A549 (cell line): ENCODE measurements around the gene FRS2.
A peak's percentile ranks its signal among the peaks of the same experiment; 100 is the strongest.

Source experiments
- BHLHE40 ChIP-seq: IDR thresholded peaks from 2 replicates; pipeline ENCODE4 v1.6.1; 2012; ENCODE audit warnings: low read depth, low read length, inconsistent platforms
- CEBPB ChIP-seq, 2 experiments: fragments of >200 bp in 1 of 2; sonication (Bioruptor Twin) in 1 of 2; formaldehyde crosslinking in 1 of 2; IDR thresholded peaks; 2 replicates each; pipeline ENCODE4 v1.6.1; 2012 to 2016
- CTCF ChIP-seq: fragments of >200 bp; sonication (Bioruptor Twin); formaldehyde crosslinking; IDR thresholded peaks from 3 replicates; pipeline ENCODE4 v1.5.1; 2016
- EP300 ChIP-seq, 2 experiments: fragments of >200 bp; sonication (Bioruptor Twin); formaldehyde crosslinking; IDR thresholded peaks; 2 replicates in 1 of 2; 3 replicates in 1 of 2; pipeline ENCODE4 v1.6.1; 2016 to 2017
- RAD21 ChIP-seq, 2 experiments: fragments of >200 bp in 1 of 2; sonication (Bioruptor Twin) in 1 of 2; formaldehyde crosslinking in 1 of 2; IDR thresholded peaks in 1 of 2; conservative IDR thresholded peaks in 1 of 2; 2 replicates in 1 of 2; 3 replicates in 1 of 2; pipeline ENCODE4 v1.6.1; 2012 to 2018; ENCODE audit warnings: inconsistent platforms in 1 of 2
- REST ChIP-seq: fragments of 200-600 bp; sonication (generic); IDR thresholded peaks from 2 replicates; pipeline ENCODE4 v1.6.1; 2016; ENCODE audit warnings: antibody characterized with exemption, mild to moderate bottlenecking, moderate library complexity

GRCh38 chr12:69583203-69583602 lies 113.0 kb downstream of the FRS2 start:
- TF ChIP-seq CTCF (no peak), CEBPB (IDR thresholded peaks at IDR 0.05) (no peak), RAD21 (conservative IDR thresholded peaks at IDR 0.05 in 1 of 2, IDR thresholded peaks at IDR 0.05 in 1 of 2) (0 out of 5 replicates have a peak, but pooled peaks of 1 of the 2 experiments have one; percentile 15), BHLHE40 (no peak), EP300 (IDR thresholded peaks at IDR 0.05) (no peak), REST (no peak)
